Activated T-cell treated with anti-CD3 and anti-CD28 coated beads, Interleukin-2, amount 50 U/mL, for 4 hours (primary cell): Measurements from ENCODE around the gene NSG2. TPM values are rescaled to one million over a fixed set of nuclear protein-coding genes. Genes with fewer than 3 reads are reported as not detected.
"Not testable (repeated sequence)": the region's sequence is repeated elsewhere in the genome, so short reads cannot be mapped to it uniquely, and the experiment has no call there.

Experiments used
- ATAC-seq, 2 donors: fragments of 200-7000 bp; cut with Tn5 transposase; one replicate each; pipeline ENCODE4 v1.10.0; 2021
- DNase-seq: peaks from one replicate; pipeline ENCODE4 v3.0.0-alpha.2; 2020
- H3K27me3 Mint-ChIP-seq: one replicate; pipeline ENCODE4 v1.8.0; 2021; ENCODE audit warnings: low read depth, mixed read lengths
- H3K36me3 Mint-ChIP-seq: one replicate; pipeline ENCODE4 v1.8.0; 2022; ENCODE audit warnings: mixed read lengths; ENCODE audit not compliant: insufficient read depth
- H3K4me1 Mint-ChIP-seq: one replicate; pipeline ENCODE4 v1.8.0; 2021; ENCODE audit warnings: low read depth, mixed read lengths
- H3K4me3 Mint-ChIP-seq: one replicate; pipeline ENCODE4 v1.8.0; 2021; ENCODE audit warnings: mild to moderate bottlenecking, moderate library complexity, mixed read lengths
- H3K9me3 Mint-ChIP-seq: one replicate; pipeline ENCODE4 v1.8.0; 2021; ENCODE audit warnings: mixed read lengths
- total RNA-seq, 3 donors: library from RNA; stranded (reverse); gene quantifications; one replicate each; pipeline ENCODE4 v1.2.1, GENCODE V29; 2021

Gene NSG2
- total RNA-seq, 3 donors from 2014 or later = not detected

- ATAC-seq (no peak), DNase-seq (no peak)
- no peaks in the 10 kb centered on the region for H3K9me3 Mint-ChIP-seq
- H3K27me3 Mint-ChIP-seq = peaks cover 3% of the 10 kb centered on the region
- H3K36me3 Mint-ChIP-seq = no peaks in the 10 kb centered on the region
- no peak overlapping the region for H3K4me3 Mint-ChIP-seq
- H3K4me1 Mint-ChIP-seq = no peaks in the 10 kb centered on the region
Observed at GRCh38 chr5:174145091-174145490, 99.6 kb downstream of the NSG2 start.

GRCh38 chr5:174145821-174146220 is 100.3 kb downstream of the NSG2 start:
- H3K27me3 Mint-ChIP-seq = peaks cover 3% of the 10 kb centered on the region
- no peak overlapping the region for H3K4me3 Mint-ChIP-seq
- no peaks in the 10 kb centered on the region for H3K36me3 Mint-ChIP-seq
- no peaks in the 10 kb centered on the region for H3K9me3 Mint-ChIP-seq
- ATAC-seq (peak in 1 of 2 donors; percentile 21), DNase-seq (no peak)
- no peaks in the 10 kb centered on the region for H3K4me1 Mint-ChIP-seq

- no peaks in the 10 kb centered on the region for H3K4me1 Mint-ChIP-seq
- H3K27me3 Mint-ChIP-seq = peaks cover 3% of the 10 kb centered on the region
- H3K4me3 Mint-ChIP-seq = no peak overlapping the region
- ATAC-seq = no peak
- no peaks in the 10 kb centered on the region for H3K9me3 Mint-ChIP-seq
- no peaks in the 10 kb centered on the region for H3K36me3 Mint-ChIP-seq
- DNase-seq = no peak
Observed at GRCh38 chr5:174146556-174146955, 101.0 kb downstream of the NSG2 start.

- not testable (repeated sequence) for H3K9me3 Mint-ChIP-seq, H3K27me3 Mint-ChIP-seq, DNase-seq, H3K36me3 Mint-ChIP-seq, H3K4me3 Mint-ChIP-seq, ATAC-seq, H3K4me1 Mint-ChIP-seq
Observed at GRCh38 chr5:174147012-174147411, 101.5 kb downstream of the NSG2 start.

- Mint-ChIP-seq H3K9me3 (no peaks in the 10 kb centered on the region), H3K27me3 (peaks cover 3% of the 10 kb centered on the region), H3K4me3 (no peak overlapping the region), H3K36me3 (no peaks in the 10 kb centered on the region), H3K4me1 (no peaks in the 10 kb centered on the region)
- no peak for DNase-seq
- no peak for ATAC-seq
Observed at GRCh38 chr5:174147551-174147950, 102.0 kb downstream of the NSG2 start.

GRCh38 chr5:174148721-174149120 is 103.2 kb downstream of the NSG2 start:
- no peak overlapping the region for H3K4me3 Mint-ChIP-seq
- H3K27me3 Mint-ChIP-seq = peaks cover 3% of the 10 kb centered on the region
- H3K9me3 Mint-ChIP-seq = no peaks in the 10 kb centered on the region
- no peaks in the 10 kb centered on the region for H3K36me3 Mint-ChIP-seq
- no peaks in the 10 kb centered on the region for H3K4me1 Mint-ChIP-seq
- DNase-seq = no peak
- ATAC-seq = no peak

GRCh38 chr5:174149426-174149825 is 103.9 kb downstream of the NSG2 start:
- ATAC-seq = no peak
- Mint-ChIP-seq H3K36me3 (no peaks in the 10 kb centered on the region), H3K4me3 (no peak overlapping the region), H3K4me1 (no peaks in the 10 kb centered on the region), H3K27me3 (peaks cover 3% of the 10 kb centered on the region), H3K9me3 (peaks cover 5% of the 10 kb centered on the region)
- no peak for DNase-seq

- DNase-seq (no peak), ATAC-seq (no peak)
- Mint-ChIP-seq H3K4me3 (no peak overlapping the region), H3K27me3 (peaks cover 3% of the 10 kb centered on the region), H3K36me3 (no peaks in the 10 kb centered on the region), H3K4me1 (no peaks in the 10 kb centered on the region), H3K9me3 (peaks cover 10% of the 10 kb centered on the region)
Observed at GRCh38 chr5:174149989-174150388, 104.5 kb downstream of the NSG2 start.

- Mint-ChIP-seq H3K4me1 (no peaks in the 10 kb centered on the region), H3K36me3 (no peaks in the 10 kb centered on the region), H3K4me3 (no peak overlapping the region), H3K9me3 (peaks cover 19% of the 10 kb centered on the region), H3K27me3 (peaks cover 3% of the 10 kb centered on the region)
- no peak for DNase-seq
- ATAC-seq = no peak
Observed at GRCh38 chr5:174151599-174152181, 106.2 kb downstream of the NSG2 start.

- H3K4me1 Mint-ChIP-seq = no peaks in the 10 kb centered on the region
- ATAC-seq = no peak
Observed at GRCh38 chr5:174154559-174154958, 109.1 kb downstream of the NSG2 start.

GRCh38 chr5:174155281-174155680 is 109.8 kb downstream of the NSG2 start:
- H3K9me3 Mint-ChIP-seq = peaks cover 19% of the 10 kb centered on the region
- H3K4me1 Mint-ChIP-seq = no peaks in the 10 kb centered on the region
- ATAC-seq (no peak), DNase-seq (no peak)
- H3K36me3 Mint-ChIP-seq = no peaks in the 10 kb centered on the region
- no peaks in the 10 kb centered on the region for H3K27me3 Mint-ChIP-seq
- no peak overlapping the region for H3K4me3 Mint-ChIP-seq

More at GRCh38 chr5:174154559-174154958, 109.1 kb downstream of the NSG2 start:
- Mint-ChIP-seq H3K27me3 (peaks cover under 1% of the 10 kb centered on the region), H3K9me3 (peaks cover 19% of the 10 kb centered on the region), H3K36me3 (no peaks in the 10 kb centered on the region), H3K4me3 (no peak overlapping the region)
- DNase-seq = no peak

GRCh38 chr5:174155706-174156105 is 110.2 kb downstream of the NSG2 start:
- Mint-ChIP-seq H3K27me3 (no peaks in the 10 kb centered on the region), H3K4me3 (no peak overlapping the region)

GRCh38 chr5:174157048-174157447 is 111.5 kb downstream of the NSG2 start:
- DNase-seq = no peak
- H3K9me3 Mint-ChIP-seq = peaks cover 19% of the 10 kb centered on the region

More at GRCh38 chr5:174155706-174156105, 110.2 kb downstream of the NSG2 start:
- no peaks in the 10 kb centered on the region for H3K4me1 Mint-ChIP-seq
- H3K9me3 Mint-ChIP-seq = peaks cover 19% of the 10 kb centered on the region
- no peak for ATAC-seq
- H3K36me3 Mint-ChIP-seq = no peaks in the 10 kb centered on the region
- DNase-seq = no peak

More at GRCh38 chr5:174157048-174157447, 111.5 kb downstream of the NSG2 start:
- Mint-ChIP-seq H3K4me3 (no peak overlapping the region), H3K36me3 (no peaks in the 10 kb centered on the region), H3K27me3 (no peaks in the 10 kb centered on the region), H3K4me1 (no peaks in the 10 kb centered on the region)
- ATAC-seq = no peak
